NT2/D1 (cell line): ENCODE measurements around the gene CCL11.

ENCODE experiments used
- SUZ12 ChIP-seq: IDR thresholded peaks from 2 replicates; pipeline ENCODE4 v1.6.1; 2011; ENCODE audit not compliant: insufficient read length, insufficient read depth; ENCODE audit errors: extremely low read depth
- ZNF274 ChIP-seq: IDR thresholded peaks from 2 replicates; pipeline ENCODE4 v1.6.1; 2011; ENCODE audit warnings: mild to moderate bottlenecking, low read depth, low read length

DNA sequence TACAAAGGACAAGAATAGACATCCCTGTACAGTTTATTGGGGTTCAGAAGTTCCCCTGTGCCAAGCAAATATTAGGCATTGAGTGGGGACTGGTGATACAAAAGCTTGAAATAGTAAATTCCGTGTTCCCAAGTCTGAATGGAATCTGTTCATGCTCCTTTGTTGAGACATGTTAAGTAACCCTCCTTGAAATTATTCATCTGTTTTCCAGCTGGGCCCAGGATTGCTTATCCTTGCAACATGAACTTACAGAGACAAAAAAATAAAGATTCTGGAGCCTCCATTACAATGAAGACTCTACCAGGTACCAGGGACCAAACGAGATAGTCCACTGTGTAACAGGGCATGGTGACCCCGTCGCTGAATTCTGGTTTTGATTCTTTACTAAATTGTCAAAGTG, 27.6 kb downstream of the CCL11 start:
- TF ChIP-seq ZNF274 (no peak), SUZ12 (no peak)
